SIG-M5 treated with dmso at 0.1 percent for 504 hours (cell line): ENCODE data around the gene SRSF2.
"Not testable (repeated sequence)": the region's sequence is repeated elsewhere in the genome, so short reads cannot be mapped to it uniquely, and the experiment has no call there.

Source experiments
- DNase-seq: peaks from one replicate; lab custom pipeline; 2025; ENCODE audit not compliant: unreplicated experiment; lab: John Stamatoyannopoulos, UW

The SRSF2 gene

DNA sequence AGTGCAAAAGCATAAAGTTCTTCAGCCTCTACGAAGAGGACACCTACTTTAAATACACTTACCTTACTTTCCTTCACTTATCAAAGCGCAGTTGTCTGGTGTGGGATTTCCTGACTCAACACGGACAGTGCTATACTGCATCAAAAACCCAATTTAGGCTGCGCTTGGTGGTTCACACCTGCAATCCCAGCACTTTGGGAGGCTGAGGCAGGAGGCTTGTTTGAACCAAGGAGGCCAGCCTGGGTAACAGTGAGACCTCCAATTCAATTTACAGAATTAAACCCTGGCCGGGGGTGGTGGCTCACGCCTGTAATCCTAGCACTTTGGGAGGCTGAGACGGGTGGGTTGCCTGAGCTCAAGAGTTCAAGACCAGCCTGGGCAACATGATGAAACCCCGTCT is 14.9 kb downstream of the SRSF2 start:
- no peak for DNase-seq

- DNase-seq: no peak
These were observed 15.7 kb downstream of the SRSF2 start for GRCh38 chr17:76721463-76721862.

- no peak for DNase-seq
These were observed 16.2 kb downstream of the SRSF2 start for GRCh38 chr17:76720941-76721340.

GRCh38 chr17:76720211-76720610 is 16.9 kb downstream of the SRSF2 start:
- no peak for DNase-seq

DNA sequence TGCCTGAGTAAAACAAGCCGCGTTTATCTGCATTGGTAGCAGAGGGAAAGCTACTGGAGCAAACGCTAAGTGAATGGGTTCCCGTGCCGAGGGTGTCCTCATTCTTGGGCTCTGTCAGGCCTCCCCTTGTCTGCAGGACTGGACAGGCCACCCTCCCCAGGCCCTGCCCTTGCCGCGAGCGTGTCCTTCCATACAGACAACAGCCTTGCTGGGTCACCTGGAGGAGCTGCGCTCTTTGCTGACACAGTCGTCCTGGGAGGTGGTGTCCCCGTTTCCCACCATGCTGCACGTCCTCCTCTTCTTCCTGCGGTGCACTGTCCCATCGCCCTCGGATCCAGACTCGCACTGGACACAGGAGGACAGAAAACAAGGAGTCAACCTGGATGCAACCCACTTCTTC is 18.6 kb downstream of the SRSF2 start:
- no peak for DNase-seq

GRCh38 chr17:76716839-76717215 is 20.3 kb downstream of the SRSF2 start:
- no peak for DNase-seq

DNA sequence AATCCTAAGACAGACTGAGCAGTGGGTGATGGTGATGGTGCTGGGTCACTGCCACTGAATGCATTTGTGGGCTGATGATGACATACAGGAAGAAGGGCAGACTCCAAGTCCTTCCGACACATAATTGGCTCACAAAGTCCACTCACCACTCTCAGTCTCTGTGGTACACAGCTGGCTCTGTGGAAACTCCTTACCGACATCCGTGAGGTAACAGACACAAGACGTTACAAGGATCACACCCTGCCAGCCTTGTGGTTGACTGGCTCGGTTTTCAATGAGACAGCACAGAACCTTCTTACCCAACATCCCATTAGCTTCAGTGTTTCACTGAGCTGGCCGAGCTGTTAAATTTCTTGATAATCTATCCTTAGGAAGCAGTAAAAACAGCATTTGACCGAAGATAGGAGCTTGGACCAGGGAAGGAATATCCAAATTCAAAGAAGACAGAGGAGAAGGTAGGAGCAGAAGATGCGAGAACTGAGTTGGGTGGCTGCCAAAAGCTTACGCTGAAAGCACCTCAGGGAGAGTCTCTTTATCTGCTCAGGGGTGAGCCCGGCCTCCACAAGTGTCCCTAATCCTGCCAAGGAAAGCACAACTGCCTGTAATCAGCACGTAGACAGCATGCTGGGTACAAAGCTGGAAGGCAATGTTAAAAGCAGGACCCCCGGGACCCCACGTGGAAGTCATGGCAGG is 20.8 kb downstream of the SRSF2 start:
- DNase-seq: peak; percentile 99

- DNase-seq: no peak
These were observed 21.7 kb downstream of the SRSF2 start for GRCh38 chr17:76715496-76715830.

DNA sequence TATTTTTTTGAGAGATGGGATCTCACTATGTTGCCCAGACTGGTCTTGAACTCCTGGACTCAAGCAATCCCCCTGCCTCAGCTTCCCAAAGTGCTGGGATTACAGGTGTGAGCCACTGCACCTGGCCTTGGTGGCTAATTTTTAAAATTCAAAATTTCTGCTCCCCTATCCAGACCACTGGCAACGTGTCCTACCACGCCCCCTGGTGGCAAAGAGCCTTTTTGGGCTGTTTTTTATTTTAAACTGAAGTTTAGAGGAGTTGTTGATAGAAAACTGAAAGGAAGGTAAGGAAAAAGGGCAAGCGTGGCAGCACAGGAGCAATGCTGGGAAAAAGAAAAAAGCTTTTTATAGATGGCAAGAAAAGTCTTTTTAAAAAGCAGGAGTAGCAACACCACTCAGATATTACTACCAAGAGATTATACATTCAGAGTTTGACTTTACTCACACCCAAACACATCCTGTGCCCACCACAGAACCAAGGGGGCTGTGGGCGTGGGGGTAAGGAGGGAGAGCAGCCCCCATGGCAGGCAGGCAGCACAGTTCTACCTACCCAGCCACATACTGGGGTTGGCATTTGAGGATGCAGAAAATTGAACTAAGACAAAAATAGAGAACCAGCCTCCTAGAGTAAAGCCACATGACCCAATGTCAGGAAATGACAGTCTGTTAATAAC is 22.2 kb downstream of the SRSF2 start:
- DNase-seq: peak; percentile 9

GRCh38 chr17:76714336-76714735 is 22.8 kb downstream of the SRSF2 start:
- DNase-seq: no peak

GRCh38 chr17:76713765-76714164 is 23.4 kb downstream of the SRSF2 start:
- DNase-seq: no peak

DNA sequence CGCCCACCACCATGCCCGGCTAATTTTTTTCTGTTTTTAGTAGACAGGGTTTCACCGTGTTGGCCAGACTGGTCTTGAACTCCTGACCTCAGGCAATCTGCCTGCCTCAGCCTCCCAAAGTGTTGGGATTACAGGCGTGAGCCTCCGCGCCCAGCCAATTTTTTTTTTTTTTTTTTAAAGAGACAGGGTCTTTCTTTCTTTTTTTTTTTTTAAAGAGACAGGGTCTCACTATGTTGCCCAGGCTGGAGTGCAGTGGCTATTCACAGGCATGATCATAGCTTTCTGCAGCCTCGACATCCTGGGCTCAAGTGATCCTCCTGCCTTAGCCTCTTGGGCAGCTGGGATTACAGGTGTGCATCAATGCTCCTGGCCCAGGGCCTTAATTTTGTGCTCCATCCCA is 24.8 kb downstream of the SRSF2 start:
- not testable (repeated sequence) for DNase-seq

GRCh38 chr17:76710863-76711611 is 26.1 kb downstream of the SRSF2 start, which contains the start of gene MXRA7:
Gene MXRA7 (minus strand): TSS chr17:76710965. CDS start chr17:76710946, 19 bp downstream.
- peak; percentile 23 for DNase-seq

- not testable (repeated sequence) for DNase-seq
These were observed 26.9 kb downstream of the SRSF2 start for GRCh38 chr17:76709951-76710862.

- DNase-seq: no peak
These were observed 27.8 kb downstream of the SRSF2 start for GRCh38 chr17:76709077-76709950.

GRCh38 chr17:76707985-76708807 is 28.9 kb downstream of the SRSF2 start:
- no peak for DNase-seq

- DNase-seq: no peak
These were observed 30.3 kb downstream of the SRSF2 start for GRCh38 chr17:76706817-76707216.

GRCh38 chr17:76704805-76705204 is 32.3 kb downstream of the SRSF2 start:
- no peak for DNase-seq

GRCh38 chr17:76702941-76703637 is 34.0 kb downstream of the SRSF2 start:
- no peak for DNase-seq
